OCI-LY7 (cell line): ENCODE results near the gene CDH15.

Source experiments
- CTCF ChIP-seq: fragments of 200-600 bp; sonication (generic); conservative IDR thresholded peaks from 2 replicates; pipeline ENCODE4 v1.5.1; 2014; ENCODE audit warnings: mild to moderate bottlenecking, antibody characterized with exemption, low read length, moderate library complexity, mixed read lengths
- EZH2phosphoT487 ChIP-seq: fragments of 200-600 bp; sonication (generic); IDR thresholded peaks from 2 replicates; pipeline ENCODE4 v1.6.1; 2018; ENCODE audit warnings: low read depth, borderline replicate concordance, mild to moderate bottlenecking, mixed run types, antibody characterized with exemption, low read length, moderate library complexity, mixed read lengths

- no peak for TF ChIP-seq CTCF
- no peak for TF ChIP-seq EZH2phosphoT487
These were observed 32.6 kb upstream of the CDH15 start for GRCh38 chr16:89138843-89139520.
